T-helper 1 cell treated with Interleukin-12 subunit alpha and Interleukin-12 subunit beta and Interleukin-4 antibody, amounts not matched to agents 30 μg/mL and 1 μg/mL, for 36 hours (primary cell): ENCODE data around the gene DNAH11.
"Not testable (repeated sequence)": the region's sequence is repeated elsewhere in the genome, so short reads cannot be mapped to it uniquely, and the experiment has no call there.

Experiments used
- H3K27ac Mint-ChIP-seq: one replicate; pipeline ENCODE4 v1.8.0; 2021; ENCODE audit warnings: mild to moderate bottlenecking, mixed read lengths
- H3K27me3 Mint-ChIP-seq: one replicate; pipeline ENCODE4 v1.8.0; 2021; ENCODE audit warnings: low read depth, mixed read lengths
- H3K36me3 Mint-ChIP-seq: one replicate; pipeline ENCODE4 v1.8.0; 2021; ENCODE audit warnings: low read depth, mixed read lengths
- H3K4me1 Mint-ChIP-seq: one replicate; pipeline ENCODE4 v1.8.0; 2021; ENCODE audit warnings: low read depth, mixed read lengths
- H3K4me3 Mint-ChIP-seq: one replicate; pipeline ENCODE4 v1.8.0; 2021; ENCODE audit warnings: mild to moderate bottlenecking, moderate library complexity, mixed read lengths
- H3K9me3 Mint-ChIP-seq: one replicate; pipeline ENCODE4 v1.8.0; 2021; ENCODE audit warnings: mixed read lengths

Gene DNAH11

GRCh38 chr7:21867226-21867625, 324.4 kb downstream of the DNAH11 start:
- H3K4me3 Mint-ChIP-seq, result no peak overlapping the region
- H3K36me3 Mint-ChIP-seq, result no peaks in the 10 kb centered on the region
- no peaks in the 10 kb centered on the region for H3K9me3 Mint-ChIP-seq
- no peaks in the 10 kb centered on the region for H3K4me1 Mint-ChIP-seq
- H3K27ac Mint-ChIP-seq, result no peak overlapping the region
- H3K27me3 Mint-ChIP-seq, result no peaks in the 10 kb centered on the region

GRCh38 chr7:21867816-21868575, 325.2 kb downstream of the DNAH11 start:
- Mint-ChIP-seq H3K4me3 (no peak overlapping the region), H3K27me3 (no peaks in the 10 kb centered on the region), H3K9me3 (no peaks in the 10 kb centered on the region), H3K4me1 (no peaks in the 10 kb centered on the region), H3K27ac (no peak overlapping the region), H3K36me3 (no peaks in the 10 kb centered on the region)

GRCh38 chr7:21868576-21868850, 325.7 kb downstream of the DNAH11 start:
- no peak overlapping the region for H3K4me3 Mint-ChIP-seq
- H3K4me1 Mint-ChIP-seq, result no peaks in the 10 kb centered on the region
- H3K9me3 Mint-ChIP-seq, result no peaks in the 10 kb centered on the region
- H3K36me3 Mint-ChIP-seq, result no peaks in the 10 kb centered on the region
- H3K27me3 Mint-ChIP-seq, result no peaks in the 10 kb centered on the region
- H3K27ac Mint-ChIP-seq, result no peak overlapping the region

GRCh38 chr7:21869785-21870402, 327.1 kb downstream of the DNAH11 start:
- Mint-ChIP-seq H3K9me3 (no peaks in the 10 kb centered on the region), H3K27me3 (no peaks in the 10 kb centered on the region), H3K4me1 (no peaks in the 10 kb centered on the region), H3K4me3 (no peak overlapping the region), H3K36me3 (no peaks in the 10 kb centered on the region), H3K27ac (no peak overlapping the region)

GRCh38 chr7:21883069-21883468, 340.2 kb downstream of the DNAH11 start:
- H3K36me3 Mint-ChIP-seq, result no peaks in the 10 kb centered on the region
- no peaks in the 10 kb centered on the region for H3K4me1 Mint-ChIP-seq
- H3K27ac Mint-ChIP-seq, result no peak overlapping the region
- H3K4me3 Mint-ChIP-seq, result no peak overlapping the region
- no peaks in the 10 kb centered on the region for H3K27me3 Mint-ChIP-seq
- H3K9me3 Mint-ChIP-seq, result no peaks in the 10 kb centered on the region

- not testable (repeated sequence) for H3K27ac Mint-ChIP-seq, H3K9me3 Mint-ChIP-seq, H3K36me3 Mint-ChIP-seq, H3K4me3 Mint-ChIP-seq, H3K27me3 Mint-ChIP-seq, H3K4me1 Mint-ChIP-seq
Observed at GRCh38 chr7:21883501-21883900, 340.7 kb downstream of the DNAH11 start.

- H3K27ac Mint-ChIP-seq, result no peak overlapping the region
- no peak overlapping the region for H3K4me3 Mint-ChIP-seq
- no peaks in the 10 kb centered on the region for H3K36me3 Mint-ChIP-seq
- H3K9me3 Mint-ChIP-seq, result no peaks in the 10 kb centered on the region
- no peaks in the 10 kb centered on the region for H3K4me1 Mint-ChIP-seq
- H3K27me3 Mint-ChIP-seq, result no peaks in the 10 kb centered on the region
Observed at GRCh38 chr7:21884496-21884895, 341.7 kb downstream of the DNAH11 start.

- Mint-ChIP-seq H3K27me3 (no peaks in the 10 kb centered on the region), H3K4me3 (no peak overlapping the region)
Observed at GRCh38 chr7:21886396-21886795, 343.6 kb downstream of the DNAH11 start.

GRCh38 chr7:21887353-21887752, 344.5 kb downstream of the DNAH11 start:
- Mint-ChIP-seq H3K36me3 (no peaks in the 10 kb centered on the region), H3K4me1 (no peaks in the 10 kb centered on the region), H3K4me3 (no peak overlapping the region), H3K27me3 (no peaks in the 10 kb centered on the region), H3K27ac (no peak overlapping the region), H3K9me3 (no peaks in the 10 kb centered on the region)

More at GRCh38 chr7:21886396-21886795, 343.6 kb downstream of the DNAH11 start:
- no peaks in the 10 kb centered on the region for H3K9me3 Mint-ChIP-seq
- H3K4me1 Mint-ChIP-seq, result no peaks in the 10 kb centered on the region
- no peaks in the 10 kb centered on the region for H3K36me3 Mint-ChIP-seq
- H3K27ac Mint-ChIP-seq, result no peak overlapping the region

GRCh38 chr7:21887779-21888178, 344.9 kb downstream of the DNAH11 start:
- Mint-ChIP-seq H3K4me3 (no peak overlapping the region), H3K9me3 (no peaks in the 10 kb centered on the region), H3K4me1 (no peaks in the 10 kb centered on the region), H3K27me3 (no peaks in the 10 kb centered on the region), H3K36me3 (no peaks in the 10 kb centered on the region), H3K27ac (no peak overlapping the region)

GRCh38 chr7:21891291-21891690, 348.5 kb downstream of the DNAH11 start:
- H3K27ac Mint-ChIP-seq, result no peak overlapping the region
- H3K4me3 Mint-ChIP-seq, result no peak overlapping the region
- H3K9me3 Mint-ChIP-seq, result no peaks in the 10 kb centered on the region
- H3K4me1 Mint-ChIP-seq, result no peaks in the 10 kb centered on the region
- no peaks in the 10 kb centered on the region for H3K36me3 Mint-ChIP-seq
- no peaks in the 10 kb centered on the region for H3K27me3 Mint-ChIP-seq

- no peak overlapping the region for H3K4me3 Mint-ChIP-seq
Observed at GRCh38 chr7:21893401-21893800, 350.6 kb downstream of the DNAH11 start.

GRCh38 chr7:21898265-21898930, 355.6 kb downstream of the DNAH11 start:
- Mint-ChIP-seq H3K36me3 (peaks cover 28% of the 10 kb centered on the region), H3K27me3 (no peaks in the 10 kb centered on the region)

More at GRCh38 chr7:21893401-21893800, 350.6 kb downstream of the DNAH11 start:
- H3K27me3 Mint-ChIP-seq, result no peaks in the 10 kb centered on the region
- peaks cover 13% of the 10 kb centered on the region for H3K4me1 Mint-ChIP-seq
- H3K27ac Mint-ChIP-seq, result no peak overlapping the region
- H3K9me3 Mint-ChIP-seq, result no peaks in the 10 kb centered on the region
- H3K36me3 Mint-ChIP-seq, result peaks cover 8% of the 10 kb centered on the region

GRCh38 chr7:21902240-21902639, 359.4 kb downstream of the DNAH11 start:
- H3K27ac Mint-ChIP-seq, result no peak overlapping the region
- H3K4me3 Mint-ChIP-seq, result no peak overlapping the region
- H3K4me1 Mint-ChIP-seq, result peaks cover 21% of the 10 kb centered on the region
- H3K9me3 Mint-ChIP-seq, result peaks cover 4% of the 10 kb centered on the region
- no peaks in the 10 kb centered on the region for H3K27me3 Mint-ChIP-seq
- H3K36me3 Mint-ChIP-seq, result peaks cover 39% of the 10 kb centered on the region

More at GRCh38 chr7:21898265-21898930, 355.6 kb downstream of the DNAH11 start:
- Mint-ChIP-seq H3K4me1 (peaks cover 23% of the 10 kb centered on the region), H3K27ac (peak overlapping the region; percentile 97), H3K4me3 (peak overlapping the region; percentile 85), H3K9me3 (peaks cover 4% of the 10 kb centered on the region)
